GM12801 (cell line): ENCODE results near the gene ANAPC7.

Experiments
- CTCF ChIP-seq: IDR thresholded peaks from one replicate; pipeline ENCODE4 v1.5.1; 2011; ENCODE audit warnings: control low read depth; ENCODE audit not compliant: insufficient read length; ENCODE audit errors: extremely low read depth

The ANAPC7 gene

GRCh38 chr12:110329710-110330109, 73.8 kb downstream of the ANAPC7 start:
- TF ChIP-seq CTCF = no peak
